Measurements from ENCODE around the gene SIVA1.
"Not testable (repeated sequence)": the region's sequence is repeated elsewhere in the genome, so short reads cannot be mapped to it uniquely, and the experiment has no call there.

Gene SIVA1

DNA sequence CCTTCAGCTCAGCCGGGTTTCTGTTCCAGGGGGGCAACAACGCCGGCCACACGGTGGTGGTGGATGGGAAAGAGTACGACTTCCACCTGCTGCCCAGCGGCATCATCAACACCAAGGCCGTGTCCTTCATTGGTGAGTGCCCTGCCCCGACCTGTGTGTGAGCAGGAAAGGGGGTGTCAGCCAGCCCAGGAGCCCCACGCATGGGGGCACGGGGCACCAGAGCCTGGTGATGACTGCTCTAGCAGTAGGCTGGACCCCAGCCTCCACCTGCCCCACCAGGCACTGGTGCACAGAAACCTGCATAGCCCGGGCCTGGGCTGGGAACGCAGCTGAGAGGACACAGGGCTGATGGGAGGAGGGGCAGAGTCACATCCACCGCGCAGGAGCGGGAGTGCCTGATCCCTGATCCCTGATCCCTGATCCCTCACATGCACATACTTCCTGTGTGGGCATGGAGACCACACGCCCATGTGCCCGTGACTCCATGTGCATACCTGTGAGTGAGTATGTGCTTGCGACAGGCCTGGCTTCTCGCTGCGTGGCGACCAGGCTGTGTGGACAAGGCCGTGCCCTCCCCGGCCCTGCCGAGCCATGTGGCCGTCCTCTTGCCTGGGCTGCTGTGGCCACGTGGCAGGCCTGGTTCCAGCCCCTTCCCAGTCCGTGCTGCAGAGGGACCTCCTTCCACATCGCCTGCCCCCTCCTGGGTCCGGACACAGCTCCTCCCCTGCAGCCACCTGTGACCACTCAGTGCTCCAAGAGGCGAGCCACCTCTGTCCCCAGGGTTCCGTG, 17.8 kb upstream of the SIVA1 start:
- no peak for DNase-seq

DNA sequence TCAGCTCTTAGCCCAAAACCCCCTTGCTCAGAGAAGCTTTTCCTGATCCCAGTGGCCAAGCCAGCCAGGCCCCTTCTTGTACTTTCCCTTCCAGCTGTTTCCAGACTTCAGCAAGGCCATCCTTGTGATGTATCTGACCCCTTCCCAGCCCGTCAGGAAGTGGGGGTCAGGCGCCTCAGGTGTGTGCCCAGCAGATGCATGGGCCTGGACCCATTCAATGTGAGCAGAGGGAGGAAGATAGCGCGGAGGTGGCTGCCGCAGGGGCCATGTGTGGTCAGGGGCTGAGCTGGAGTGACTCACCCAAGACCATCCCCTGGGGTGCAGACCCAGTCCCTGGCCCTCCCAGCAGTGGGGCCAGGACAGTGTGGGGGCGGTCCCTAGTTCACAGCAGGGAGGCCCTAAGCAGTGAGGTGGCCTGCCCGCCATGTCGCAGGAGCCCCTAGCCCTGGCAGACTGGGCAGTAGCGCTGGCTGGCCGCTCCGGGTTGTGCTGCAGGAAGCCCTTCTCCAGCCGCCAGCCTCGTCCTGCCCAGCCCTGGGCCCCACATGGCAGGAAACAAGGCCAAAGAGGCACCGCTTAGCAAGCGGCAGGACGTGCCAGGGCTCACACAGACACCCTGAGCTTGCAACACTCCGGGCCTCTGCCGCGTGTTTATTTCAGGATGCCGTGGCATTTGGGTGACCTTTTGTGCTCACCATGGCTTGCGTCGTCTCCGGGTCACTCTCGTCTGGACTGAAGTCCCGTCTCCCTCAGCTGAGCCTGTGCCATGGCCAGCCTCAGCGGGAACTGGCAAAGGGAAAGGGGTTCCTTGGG, 16.9 kb upstream of the SIVA1 start:
- DNase-seq: no peak

DNA sequence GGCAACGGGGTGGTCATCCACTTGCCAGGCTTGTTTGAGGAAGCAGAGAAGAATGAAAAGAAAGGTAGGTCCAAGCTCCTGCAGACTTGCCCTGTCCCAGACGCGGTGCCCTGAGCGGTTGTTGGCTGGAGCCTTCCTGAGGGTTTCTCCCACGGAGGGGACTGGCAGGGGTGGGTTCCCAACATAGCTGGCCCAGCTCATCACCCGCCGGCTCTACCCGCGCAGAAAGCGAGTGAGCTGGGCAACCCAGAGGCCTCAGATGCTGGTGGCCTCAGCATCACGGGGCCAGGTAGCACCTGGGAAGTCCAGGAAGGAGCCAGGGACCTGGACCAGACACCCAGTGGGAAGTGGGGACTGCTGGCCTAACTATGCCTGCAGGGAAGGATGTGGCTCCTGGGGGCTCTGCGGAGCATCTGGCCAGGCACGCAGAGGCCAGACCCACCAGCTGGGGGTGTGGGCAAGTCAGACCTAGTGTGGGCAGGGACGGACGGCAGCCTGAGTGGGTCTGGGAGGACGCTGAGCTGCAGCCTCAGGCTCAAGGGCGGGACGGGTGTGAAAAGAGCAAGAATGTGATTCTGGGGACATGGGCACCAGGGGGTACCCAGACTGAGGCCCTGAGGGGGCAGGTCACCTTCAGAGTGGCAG, 14.4 kb upstream of the SIVA1 start:
- DNase-seq: no peak

DNA sequence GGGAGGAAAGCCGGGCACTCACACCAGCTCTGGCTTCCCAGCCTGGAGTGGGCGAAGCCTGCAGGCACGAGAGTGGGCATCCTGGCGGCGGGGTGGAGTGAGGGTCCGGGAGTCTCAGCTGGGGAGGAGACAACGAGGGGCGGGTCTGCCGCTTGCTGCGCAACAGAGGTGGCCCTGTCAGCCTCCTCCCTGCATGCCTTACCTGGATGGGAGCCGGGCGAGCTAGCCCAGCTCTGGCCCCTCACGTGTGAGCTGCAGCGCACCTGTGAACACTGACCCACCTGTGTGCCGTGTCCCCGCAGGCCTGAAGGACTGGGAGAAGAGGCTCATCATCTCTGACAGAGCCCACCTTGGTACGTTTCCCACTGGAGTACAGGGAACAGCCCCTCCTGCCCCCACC, 13.9 kb upstream of the SIVA1 start:
- DNase-seq: no peak

DNA sequence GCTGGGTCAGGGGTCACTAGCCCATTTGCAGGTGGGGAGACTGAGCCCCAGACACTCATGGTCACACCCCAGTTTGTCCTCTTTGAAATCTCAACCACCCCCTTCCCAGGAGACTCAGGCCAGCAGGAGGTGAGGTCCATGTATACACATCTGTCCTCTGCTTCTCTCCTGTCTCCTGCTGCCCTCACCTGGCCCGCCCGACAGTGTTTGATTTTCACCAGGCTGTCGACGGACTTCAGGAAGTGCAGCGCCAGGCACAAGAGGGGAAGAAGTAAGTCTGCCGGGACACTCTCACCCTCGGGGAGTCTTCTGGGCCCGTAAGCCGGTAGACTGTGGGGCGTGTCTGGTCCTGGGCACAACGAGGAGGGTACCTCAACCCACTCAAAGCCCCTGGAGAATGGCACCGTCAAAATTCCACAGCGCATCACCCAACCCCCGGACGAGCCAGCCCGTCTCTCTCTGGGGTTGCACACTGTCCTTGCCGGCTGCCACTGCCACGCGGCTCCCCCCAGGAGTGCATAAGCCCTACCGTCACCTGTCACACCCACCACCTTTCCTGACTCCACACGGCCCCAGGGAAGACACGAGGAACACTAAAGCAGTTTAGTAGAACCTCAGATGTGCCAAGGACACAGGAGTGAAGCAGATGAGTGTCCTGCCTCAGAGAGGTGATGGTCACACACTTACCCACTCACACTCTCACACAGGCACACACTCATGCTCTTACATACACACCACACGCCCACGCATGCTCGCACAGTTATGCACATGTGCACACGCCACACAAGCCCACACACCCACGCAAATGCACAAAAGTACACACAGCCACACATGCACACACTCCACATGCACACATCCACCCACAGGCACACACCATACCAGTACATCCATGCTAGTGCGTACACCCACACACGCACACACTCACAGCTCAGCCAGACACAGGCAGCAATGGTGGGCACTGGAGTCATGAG, 13.1 kb upstream of the SIVA1 start:
- DNase-seq: no peak

DNA sequence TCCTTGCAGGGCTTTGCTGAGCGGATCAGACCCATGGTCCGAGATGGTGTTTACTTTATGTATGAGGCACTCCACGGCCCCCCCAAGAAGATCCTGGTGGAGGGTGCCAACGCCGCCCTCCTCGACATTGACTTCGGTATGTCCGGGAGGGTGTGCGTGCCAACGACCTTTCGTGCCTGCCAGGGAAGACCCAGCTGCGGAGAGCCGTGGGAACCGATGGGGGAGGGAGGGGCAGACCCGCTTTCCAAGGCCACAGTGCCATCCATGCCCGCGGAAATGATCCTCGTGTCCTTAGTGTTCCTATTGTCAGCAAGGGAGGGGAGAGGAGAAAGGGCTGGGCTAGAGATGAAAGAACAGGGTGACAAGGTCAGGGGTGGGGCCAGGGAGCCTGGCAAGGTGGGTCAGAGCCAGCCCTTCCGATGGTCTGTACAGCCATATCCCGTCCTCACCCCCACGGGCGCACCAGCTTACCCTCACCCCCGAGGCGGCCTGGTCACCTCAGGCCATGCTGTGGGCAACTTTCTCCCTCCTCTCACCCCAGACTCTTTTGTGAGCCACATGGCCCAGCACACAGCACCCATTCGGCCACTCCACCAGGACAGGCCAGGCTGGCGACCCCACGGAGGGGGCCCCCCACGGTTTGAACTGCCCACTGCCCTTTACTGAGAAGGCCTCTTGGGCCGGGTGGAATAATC, 11.7 kb upstream of the SIVA1 start:
- no peak for DNase-seq

DNA sequence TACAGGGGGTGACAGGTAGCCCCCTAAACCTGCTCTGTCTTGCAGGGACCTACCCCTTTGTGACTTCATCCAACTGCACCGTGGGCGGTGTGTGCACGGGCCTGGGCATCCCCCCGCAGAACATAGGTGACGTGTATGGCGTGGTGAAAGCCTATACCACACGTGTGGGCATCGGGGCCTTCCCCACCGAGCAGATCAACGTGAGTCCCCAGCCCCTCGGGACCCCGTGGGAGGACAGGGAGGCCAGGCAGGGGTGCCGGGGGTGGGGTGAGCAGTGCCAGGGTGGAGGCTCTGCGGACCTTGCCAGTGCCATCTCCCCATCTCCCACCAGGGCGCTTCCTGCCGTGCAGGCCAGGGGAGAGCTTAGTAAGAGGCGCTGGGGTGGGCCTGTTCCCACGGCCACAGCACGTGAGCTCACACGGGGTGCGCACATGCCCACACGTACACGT, 11.1 kb upstream of the SIVA1 start:
- no peak for DNase-seq

DNA sequence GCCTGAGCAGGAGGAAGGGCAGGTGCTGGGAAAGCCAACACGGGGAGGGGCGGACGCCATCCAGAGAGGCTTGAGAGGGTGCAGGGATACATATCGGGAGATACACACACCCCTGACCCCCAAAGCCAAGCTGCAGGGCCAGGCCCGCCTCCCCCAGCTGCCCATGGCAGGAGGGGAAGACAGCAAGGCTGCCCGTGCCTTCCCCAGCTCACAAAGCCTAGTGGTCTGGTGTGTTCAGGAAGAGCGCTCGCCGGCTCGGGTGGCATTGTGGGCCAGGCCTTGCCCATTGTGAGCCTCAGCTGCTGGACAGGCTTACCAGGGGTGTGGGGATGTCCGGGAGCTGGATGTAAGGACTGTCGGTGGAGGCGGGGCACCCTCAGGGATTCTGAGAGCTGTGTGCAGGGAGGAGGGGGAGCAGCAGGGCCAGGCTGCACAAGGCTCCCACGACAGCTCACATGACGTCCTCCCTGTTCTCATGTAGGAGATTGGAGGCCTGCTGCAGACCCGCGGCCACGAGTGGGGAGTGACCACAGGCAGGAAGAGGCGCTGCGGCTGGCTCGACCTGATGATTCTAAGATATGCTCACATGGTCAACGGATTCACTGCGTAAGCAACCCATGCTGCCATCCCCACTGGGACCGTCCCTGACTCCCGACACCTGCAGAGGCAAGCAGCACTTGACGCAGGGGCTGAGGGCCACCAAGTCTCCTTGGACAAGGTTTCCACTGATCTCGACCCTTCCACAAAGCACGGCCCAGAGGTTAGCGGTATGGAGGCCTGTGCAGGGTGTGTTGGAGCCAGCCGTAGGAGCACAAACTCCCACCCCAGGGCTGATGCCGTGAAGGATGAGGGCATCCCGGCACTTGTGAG, 10.1 kb upstream of the SIVA1 start:
- DNase-seq: no peak

DNA sequence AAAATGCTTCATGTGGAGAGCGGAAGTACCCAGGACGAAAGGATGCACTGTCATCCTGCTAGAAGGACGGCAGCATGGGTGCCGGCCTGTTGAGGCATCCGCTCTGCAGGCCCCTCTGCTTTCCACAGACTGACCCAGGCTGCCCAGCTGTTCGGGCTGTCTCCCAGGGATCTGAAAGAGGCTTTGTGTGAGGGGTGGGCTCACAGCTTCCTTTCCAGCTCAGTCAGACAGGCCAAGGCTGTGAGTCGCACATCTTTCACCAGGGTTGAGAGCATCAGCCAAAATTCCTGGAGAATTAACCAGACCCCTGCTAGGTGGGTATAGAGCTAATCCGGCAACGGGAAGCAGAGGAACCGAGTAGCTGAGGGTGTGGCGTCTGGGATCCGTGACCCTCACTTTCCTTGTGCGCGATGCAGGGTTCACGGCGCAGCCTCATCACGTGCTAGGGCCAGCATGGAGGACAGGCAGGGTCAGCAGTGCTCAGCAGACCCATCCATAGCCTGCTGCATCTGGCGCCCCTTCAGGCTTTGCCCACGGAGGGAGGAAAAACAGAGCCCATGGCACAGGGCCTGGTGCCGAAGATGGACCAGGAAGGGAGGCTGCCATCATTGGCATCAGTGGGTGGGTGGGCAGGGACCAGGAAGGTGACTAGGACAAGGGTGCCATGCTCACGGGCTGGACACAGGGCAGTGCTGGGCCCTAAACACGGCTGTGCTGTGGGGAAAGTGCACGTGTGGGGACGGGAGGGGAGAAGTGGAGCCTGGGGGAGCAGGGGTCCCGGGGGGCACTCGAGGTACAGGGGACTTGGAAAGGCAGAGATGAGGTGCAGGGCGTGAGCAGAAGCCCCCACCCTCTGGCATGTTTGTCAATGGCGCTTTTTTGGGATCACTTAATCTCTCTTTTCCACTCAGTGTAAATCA, 9.2 kb upstream of the SIVA1 start:
- no peak for DNase-seq

DNA sequence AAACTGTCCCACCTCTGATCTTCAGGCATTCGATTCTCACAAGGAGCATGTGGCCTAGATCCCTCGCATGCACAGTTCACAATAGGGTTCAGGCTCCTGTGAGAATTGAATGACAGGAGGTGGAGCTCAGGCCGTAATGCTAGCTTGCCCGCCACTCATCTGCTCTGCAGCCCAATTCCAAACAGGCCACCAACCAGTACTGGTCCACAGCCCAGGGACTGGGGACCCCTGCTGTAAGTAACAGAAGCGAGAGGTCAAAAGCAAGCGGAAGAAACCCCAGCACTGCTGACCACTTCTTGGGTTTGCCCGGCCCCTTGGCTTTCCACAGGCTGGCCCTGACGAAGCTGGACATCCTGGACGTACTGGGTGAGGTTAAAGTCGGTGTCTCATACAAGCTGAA, 8.5 kb upstream of the SIVA1 start:
- no peak for DNase-seq

DNA sequence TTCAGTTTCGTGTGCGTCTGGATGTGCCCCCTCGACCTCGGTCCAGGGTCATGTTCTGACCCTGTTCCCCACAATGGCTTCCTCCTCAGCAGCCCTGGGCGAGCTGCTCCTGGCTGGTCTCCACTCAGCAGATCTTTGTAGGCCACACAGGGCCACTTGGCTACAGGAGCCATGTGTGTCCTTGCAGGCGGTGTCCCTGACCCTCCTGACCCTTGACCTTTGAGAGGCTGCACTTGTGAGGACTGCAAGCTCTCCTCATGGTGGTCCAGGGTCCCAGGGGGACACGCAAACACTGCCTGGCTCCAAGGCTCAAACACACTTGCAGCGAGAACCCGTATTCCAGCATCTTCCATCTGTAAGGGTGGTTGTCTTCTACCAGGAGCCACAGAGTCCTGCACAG, 7.5 kb upstream of the SIVA1 start:
- no peak for DNase-seq

DNA sequence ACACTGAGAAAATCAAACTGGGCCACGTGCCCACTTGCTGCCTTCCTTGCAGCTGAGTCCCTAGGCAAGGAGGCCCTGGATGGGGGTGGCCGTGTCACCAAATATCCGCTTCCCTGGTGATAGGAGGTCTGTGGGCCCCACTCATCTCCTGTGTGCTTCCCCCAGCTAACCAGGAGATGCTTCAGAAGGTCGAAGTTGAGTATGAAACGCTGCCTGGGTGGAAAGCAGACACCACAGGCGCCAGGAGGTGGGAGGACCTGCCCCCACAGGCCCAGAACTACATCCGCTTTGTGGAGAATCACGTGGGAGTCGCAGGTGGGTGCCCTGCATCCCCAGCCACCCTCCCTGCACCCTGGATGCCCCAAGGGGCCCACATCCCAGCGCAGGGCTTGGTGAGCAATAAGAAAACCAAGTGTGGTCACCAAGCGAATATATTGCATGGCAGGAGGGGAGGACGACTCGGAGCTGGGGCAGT, 6.8 kb upstream of the SIVA1 start:
- DNase-seq: no peak

DNA sequence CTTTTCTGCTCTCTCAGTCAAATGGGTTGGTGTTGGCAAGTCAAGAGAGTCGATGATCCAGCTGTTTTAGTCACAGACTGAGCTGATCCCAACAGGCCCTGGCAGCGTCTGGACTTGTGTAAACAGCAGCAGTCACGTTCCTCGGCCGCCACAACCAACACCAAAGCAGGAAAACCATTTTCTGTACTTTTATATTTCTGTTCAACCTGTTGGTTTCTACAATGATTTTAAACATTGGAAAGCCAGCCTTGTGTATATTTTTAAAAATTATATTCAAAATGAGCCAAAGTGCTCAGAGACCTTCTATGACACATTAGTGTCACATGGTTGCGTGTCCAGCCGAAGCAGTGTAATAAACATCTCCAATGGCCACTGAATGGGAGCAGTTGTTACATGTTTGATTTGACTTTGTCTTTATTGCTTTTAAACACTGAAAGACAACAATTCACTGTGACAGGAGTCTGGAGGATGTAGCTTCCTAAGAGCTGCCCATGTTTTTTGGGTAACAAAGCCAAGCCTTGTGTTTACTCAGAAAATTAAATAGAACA, 5.9 kb upstream of the SIVA1 start:
- no peak for DNase-seq

DNA sequence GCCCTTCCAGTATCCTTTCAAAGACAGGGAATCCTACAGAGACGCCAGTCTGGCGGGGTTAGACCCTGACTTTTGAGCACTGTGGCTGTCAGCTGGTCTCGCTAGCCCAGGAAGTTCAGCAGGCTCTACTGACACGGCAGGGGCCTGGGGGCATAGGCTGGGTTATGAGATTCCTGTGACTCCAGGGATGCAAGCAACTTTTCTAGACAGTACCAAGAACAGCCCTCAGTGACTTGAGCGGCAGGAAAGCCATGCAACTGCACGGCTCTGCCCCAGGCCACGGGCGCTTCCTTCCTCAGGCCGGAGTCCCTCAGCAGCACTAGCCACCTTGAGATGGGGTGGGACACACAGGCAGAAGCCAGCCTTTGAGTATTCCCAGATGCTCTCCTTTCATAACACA, 5.1 kb upstream of the SIVA1 start:
- no peak for DNase-seq

DNA sequence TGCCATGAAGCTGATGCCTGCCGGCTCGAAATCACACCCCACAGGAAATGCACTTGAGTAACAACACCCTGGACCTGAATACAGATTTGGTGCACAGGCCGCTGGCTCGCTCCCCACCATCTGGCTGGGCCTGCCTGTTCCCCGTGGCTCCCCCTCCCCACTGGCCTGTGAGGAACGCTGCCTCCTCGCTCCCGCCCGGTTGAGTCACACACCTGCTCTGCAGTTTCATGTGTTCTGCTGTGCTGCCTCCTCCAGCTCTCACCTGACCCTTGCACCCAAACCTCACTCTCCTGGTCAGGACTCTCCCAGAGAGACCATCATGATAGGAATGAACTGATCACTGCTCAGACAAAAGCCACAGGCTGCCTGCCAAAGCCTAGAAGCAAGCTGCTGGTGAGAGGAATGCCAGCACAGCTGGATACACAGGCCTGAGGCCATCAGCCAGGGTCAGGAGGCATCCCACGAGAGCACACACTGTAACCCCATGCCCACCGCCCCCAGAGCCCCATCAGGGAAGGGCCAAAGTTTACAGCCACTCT, 3.8 kb upstream of the SIVA1 start:
- DNase-seq: no peak

DNA sequence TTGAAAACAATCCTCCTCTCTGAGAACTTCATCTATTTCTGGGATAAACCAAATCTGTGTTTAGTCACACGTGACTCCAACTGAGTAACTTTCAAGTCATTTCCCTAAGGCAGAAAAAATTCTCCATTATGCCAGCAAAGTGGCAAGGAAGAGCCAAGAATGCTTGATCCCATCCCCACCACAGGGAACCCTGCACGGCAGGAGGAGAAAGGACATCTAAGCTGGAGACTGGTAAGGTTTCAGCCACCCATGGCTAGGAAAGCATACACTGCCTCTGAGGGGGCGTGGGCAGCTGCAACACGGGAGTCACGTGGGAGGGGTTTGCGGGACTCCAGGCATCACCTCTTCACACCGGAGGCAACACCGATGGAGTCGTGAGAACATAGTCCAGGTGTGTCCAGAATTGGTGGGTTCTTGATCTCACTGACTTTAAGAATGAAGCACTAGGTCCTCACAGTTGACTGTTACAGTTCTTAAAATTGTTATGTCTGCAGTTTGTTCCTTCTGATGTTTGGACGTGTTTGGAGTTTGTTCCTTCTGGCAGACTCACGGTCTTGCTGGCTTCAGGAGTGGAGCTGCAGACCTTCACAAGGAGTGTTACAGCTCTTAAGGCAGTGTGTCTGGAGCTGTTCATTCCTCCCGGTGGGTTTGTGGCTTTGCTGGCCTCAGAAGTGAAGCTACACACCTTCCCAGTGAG, 2.7 kb upstream of the SIVA1 start:
- no peak for DNase-seq

DNA sequence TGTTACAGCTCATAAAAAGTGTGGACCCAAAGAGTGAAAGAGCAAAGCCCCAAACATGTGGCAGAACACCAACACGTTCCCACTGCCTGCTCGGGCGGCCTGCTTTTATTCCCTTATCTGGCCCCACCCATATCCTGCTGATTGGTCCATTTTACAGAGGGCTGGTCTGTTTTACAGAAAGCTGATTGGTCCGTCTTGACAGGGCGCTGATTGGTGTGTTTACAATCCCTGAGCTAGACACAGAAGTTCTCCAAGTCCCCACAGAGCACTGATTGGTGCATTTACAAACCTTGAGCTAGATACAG, 2.2 kb upstream of the SIVA1 start:
- DNase-seq: not testable (repeated sequence)
